ENCODE measurements around the gene USH2A.

Gene USH2A

GRCh38 chr1:215590779-215591491, 832.3 kb downstream of the USH2A start:
- no peak overlapping the region for H3K4me3 ChIP-seq (ENCODE audit: low read length)
- TF ChIP-seq CTCF (conservative IDR thresholded peaks at IDR 0.05; ENCODE audit: low read length) = no peak
- DNase-seq (ENCODE audit: low read depth) = no peak

- no peak overlapping the region for H3K4me3 ChIP-seq (ENCODE audit: low read length)
- TF ChIP-seq CTCF (conservative IDR thresholded peaks at IDR 0.05; ENCODE audit: low read length) = no peak
- no peak for DNase-seq (ENCODE audit: low read depth)
These were observed 833.4 kb downstream of the USH2A start for GRCh38 chr1:215589650-215590435.

- no peak overlapping the region for H3K4me3 ChIP-seq (ENCODE audit: low read length)
- TF ChIP-seq CTCF (conservative IDR thresholded peaks at IDR 0.05; ENCODE audit: low read length) = no peak
- DNase-seq (ENCODE audit: low read depth) = no peak
These were observed 838.9 kb downstream of the USH2A start for GRCh38 chr1:215584389-215584788.

GRCh38 chr1:215583185-215583749, 840.0 kb downstream of the USH2A start:
- no peak for TF ChIP-seq CTCF (conservative IDR thresholded peaks at IDR 0.05; ENCODE audit: low read length)
- H3K4me3 ChIP-seq (ENCODE audit: low read length) = no peak overlapping the region
- no peak for DNase-seq (ENCODE audit: low read depth)

- no peak for TF ChIP-seq CTCF (conservative IDR thresholded peaks at IDR 0.05; ENCODE audit: low read length)
- H3K4me3 ChIP-seq (ENCODE audit: low read length) = no peak overlapping the region
These were observed 841.4 kb downstream of the USH2A start for GRCh38 chr1:215581896-215582295.

More at GRCh38 chr1:215581896-215582295, 841.4 kb downstream of the USH2A start:
- no peak for DNase-seq (ENCODE audit: low read depth)
